D721Med (cell line): ENCODE data around the gene VASN.

ENCODE experiments used
- DNase-seq: peaks from one replicate; pipeline ENCODE4 v3.0.0; 2011; ENCODE audit warnings: low spot score; ENCODE audit not compliant: insufficient read length
- FAIRE-seq: peaks from 2 replicates; lab custom pipeline; 2011; peaks lifted over from hg19 to GRCh38; lab: Jason Lieb, UNC
- TF ChIP-seq, protein P1 (sequence below): IDR thresholded peaks from 2 replicates; pipeline ENCODE4 v1.5.1; 2012; ENCODE audit warnings: mild to moderate bottlenecking, control low read depth; ENCODE audit not compliant: insufficient read depth; ENCODE audit errors: missing control alignments

Gene VASN

DNA sequence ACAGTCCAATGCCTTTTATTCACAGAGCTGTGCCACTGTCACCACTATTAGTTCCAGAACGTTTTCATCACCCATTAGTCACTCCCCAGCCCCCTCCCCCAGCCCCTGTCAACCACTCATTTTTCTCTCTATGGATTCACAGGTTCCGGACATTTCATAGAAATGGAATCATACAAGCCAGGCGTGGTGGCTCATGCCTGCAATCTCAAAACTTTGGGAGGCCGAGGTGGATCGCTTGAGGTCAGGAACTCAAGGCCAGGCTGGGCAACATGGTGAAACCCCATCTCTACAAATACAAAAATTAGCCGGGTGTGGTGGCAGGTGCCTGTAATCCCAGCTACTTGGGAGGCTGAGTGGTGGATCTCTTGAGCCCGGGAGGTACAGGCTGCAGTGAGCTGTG, 19.8 kb upstream of the VASN start:
- TF ChIP-seq, protein P1, sequence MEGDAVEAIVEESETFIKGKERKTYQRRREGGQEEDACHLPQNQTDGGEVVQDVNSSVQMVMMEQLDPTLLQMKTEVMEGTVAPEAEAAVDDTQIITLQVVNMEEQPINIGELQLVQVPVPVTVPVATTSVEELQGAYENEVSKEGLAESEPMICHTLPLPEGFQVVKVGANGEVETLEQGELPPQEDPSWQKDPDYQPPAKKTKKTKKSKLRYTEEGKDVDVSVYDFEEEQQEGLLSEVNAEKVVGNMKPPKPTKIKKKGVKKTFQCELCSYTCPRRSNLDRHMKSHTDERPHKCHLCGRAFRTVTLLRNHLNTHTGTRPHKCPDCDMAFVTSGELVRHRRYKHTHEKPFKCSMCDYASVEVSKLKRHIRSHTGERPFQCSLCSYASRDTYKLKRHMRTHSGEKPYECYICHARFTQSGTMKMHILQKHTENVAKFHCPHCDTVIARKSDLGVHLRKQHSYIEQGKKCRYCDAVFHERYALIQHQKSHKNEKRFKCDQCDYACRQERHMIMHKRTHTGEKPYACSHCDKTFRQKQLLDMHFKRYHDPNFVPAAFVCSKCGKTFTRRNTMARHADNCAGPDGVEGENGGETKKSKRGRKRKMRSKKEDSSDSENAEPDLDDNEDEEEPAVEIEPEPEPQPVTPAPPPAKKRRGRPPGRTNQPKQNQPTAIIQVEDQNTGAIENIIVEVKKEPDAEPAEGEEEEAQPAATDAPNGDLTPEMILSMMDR: no peak
- FAIRE-seq (no peak), DNase-seq (no peak)

DNA sequence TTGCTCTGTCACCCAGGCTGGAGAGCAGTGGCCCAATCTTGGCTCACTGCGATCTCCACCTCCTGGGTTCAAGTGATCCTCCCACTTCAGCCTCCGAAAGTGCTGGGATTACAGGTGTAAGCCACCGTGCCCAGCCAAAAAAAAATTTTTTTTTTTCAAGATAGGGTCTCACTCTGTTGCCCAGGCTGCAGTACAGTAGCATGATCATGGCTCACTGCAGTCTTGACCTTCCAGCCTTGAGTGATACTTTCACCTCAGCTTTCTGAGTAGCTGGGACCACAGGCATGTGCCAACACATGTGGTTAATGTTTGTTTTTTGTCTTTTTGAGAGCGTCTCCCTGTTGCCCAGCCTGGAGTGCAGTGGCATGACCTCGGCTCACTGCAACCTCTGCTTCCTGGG, 18.8 kb upstream of the VASN start:
- FAIRE-seq: no peak
- TF ChIP-seq, protein P1: no peak

DNA sequence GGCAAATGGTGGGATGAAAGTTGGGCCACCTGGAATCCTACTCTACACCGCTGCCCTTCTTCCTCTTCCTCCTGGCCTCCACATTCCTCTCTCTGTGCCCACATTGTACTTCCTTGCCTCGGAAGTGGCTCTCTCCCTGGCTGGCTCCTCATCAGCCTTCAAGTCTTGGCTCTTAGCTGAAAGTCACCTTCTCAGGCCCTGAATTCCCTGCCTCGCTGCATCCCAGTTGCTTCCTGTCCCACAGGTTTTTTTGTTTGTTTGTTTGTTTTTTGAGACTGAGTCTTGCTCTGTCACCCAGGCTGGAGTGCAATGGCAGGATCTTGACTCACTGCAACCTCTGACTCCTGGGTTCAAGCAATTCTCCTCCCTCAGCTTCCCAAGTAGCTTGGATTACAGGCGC, 18.0 kb upstream of the VASN start:
- no peak for DNase-seq
- TF ChIP-seq, protein P1: no peak
- no peak for FAIRE-seq

More for the DNA sequence above, 18.8 kb upstream of the VASN start:
- no peak for DNase-seq

DNA sequence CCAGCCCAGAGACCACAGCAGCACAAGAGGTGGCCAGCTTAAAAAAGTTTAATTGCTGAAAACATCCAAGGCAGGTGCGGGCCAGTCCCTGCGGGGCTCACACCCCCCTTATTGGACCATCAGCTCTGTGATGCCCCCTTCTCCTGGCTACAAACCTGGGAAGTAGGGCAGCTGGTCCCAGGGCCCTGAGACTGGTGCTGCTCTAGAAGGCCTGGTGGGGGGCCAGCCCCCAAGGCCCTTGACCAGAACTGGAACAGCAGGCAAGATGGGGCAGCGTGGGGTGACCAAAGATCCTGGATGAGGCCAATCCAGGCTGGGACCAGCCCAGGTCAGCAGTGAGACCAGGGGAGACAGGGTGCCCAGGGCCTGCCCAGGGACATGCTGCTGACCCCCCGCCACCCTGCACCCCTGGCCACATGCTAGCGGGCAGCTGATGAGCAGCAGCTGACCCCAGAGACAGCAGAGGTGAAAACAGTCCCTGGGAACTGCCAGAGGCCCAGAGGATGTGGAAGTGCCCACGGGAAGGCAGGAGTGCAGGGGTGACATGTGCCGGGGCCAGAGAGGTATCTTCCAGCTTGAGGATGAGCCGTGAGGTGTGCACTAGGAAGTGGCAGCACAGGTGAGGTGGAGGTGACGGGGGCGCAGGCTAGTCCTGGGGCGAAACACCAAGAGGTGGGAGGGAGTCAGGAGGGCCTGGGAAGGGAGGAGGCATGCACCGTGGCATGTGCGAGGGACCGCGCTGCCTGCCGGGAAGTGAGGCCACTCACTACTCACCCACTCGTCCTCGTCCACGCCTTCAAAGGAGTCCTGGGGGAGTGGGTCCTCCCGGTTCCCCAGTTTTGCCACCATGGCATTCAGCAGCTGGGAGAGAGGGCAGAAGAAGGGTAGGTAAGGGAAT, 16.9 kb upstream of the VASN start:
- TF ChIP-seq, protein P1: no peak
- FAIRE-seq (no peak), DNase-seq (no peak)

DNA sequence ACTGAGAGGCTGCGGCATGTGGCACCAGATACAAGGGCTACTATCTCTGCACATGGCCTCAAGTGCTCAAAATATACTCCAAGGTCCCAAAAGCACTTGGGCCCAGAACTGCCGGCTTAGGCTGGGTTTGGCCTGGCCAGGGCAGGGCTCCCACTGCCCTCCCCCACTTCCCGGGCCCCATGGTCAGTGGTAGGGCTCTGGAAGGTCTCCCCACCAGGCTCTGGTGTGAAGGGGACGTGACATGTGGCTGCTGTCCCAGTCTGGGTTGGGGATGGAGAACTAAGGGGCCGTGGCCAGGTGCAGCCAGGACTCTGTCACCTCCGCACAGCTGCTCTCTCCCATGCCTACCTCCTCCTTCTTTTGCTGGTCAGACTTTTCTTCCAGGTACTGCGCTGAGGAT, 14.8 kb upstream of the VASN start:
- DNase-seq: no peak
- TF ChIP-seq, protein P1: no peak
- no peak for FAIRE-seq

DNA sequence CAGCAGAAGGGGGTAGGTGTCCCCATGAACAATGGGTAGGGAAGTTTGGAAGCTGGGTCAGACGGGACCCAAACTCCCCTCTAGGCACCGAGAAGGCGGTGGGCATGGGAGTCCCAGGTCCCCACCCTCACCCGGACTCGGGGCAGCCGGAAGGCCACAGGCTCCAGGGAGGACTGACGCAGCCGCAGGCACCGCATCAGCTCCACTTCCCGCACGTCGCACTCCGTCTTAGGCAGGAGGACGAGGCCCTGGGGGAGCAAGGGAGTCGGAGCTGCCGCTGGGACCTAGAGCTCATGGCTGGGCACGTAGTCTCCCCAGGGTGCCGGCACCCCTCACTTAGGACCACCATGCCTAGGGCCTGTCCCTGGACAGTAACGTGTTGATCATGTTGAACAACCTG, 13.4 kb upstream of the VASN start:
- DNase-seq: no peak
- no peak for FAIRE-seq
- TF ChIP-seq, protein P1: no peak

DNA sequence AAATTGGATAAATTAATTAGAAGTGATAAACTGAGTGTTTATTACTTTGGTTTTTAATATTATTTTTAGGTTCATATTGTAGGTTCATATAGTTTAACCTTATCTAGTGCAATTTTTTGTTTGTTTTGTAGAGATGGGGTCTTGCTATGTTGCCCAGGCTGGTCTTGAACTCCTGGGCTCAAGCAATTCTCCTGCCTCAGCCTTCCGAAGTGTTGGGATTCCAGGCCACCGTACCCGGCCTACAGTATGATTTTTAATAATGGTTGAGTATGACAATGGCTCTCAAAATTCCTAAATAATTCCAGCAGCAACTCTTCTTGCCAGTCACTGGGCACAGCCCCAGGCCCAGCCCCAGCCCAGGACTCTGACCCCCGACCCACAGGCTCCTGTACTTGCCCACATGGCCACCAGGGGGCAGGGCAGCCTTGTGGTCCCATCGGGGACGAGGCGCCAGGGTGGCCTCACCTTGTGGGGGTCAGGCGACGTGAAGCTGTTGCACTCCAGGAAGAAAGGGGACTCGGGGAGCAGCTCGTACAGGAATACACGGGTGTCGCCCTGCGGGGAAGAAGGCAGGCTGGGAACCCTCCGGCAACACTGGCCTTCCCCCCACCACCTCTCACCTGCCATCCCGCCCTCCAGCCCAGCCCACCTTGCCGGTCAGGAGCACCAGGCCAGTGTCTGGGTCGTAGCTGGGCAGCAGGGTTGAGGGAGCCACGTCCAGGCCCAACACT, 12.7 kb upstream of the VASN start:
- FAIRE-seq: no peak
- TF ChIP-seq, protein P1: peak; percentile 67
- peak; percentile 62 for DNase-seq
